GM12878 (cell line): ENCODE measurements around the gene C5. TPM values are rescaled to one million over a fixed set of nuclear protein-coding genes. Genes with fewer than 3 reads are reported as not detected.

ENCODE experiments used
- BCLAF1 ChIP-seq: fragments of 450-650 bp; IDR thresholded peaks from 2 replicates; pipeline ENCODE4 v1.6.1; 2017; ENCODE audit warnings: antibody characterized with exemption, mild to moderate bottlenecking, moderate library complexity
- CBFB ChIP-seq: IDR thresholded peaks from 2 replicates; pipeline ENCODE4 v1.6.1; 2016; ENCODE audit warnings: antibody characterized with exemption, low read depth
- CREM ChIP-seq: IDR thresholded peaks from 2 replicates; pipeline ENCODE4 v1.6.1; 2014; ENCODE audit warnings: antibody characterized with exemption, low read depth
- EGR1 ChIP-seq, 2 experiments: IDR thresholded peaks; 1 replicate in 1 of 2; 2 replicates in 1 of 2; pipeline ENCODE4 v1.6.1; 2011 to 2012; ENCODE audit warnings: low read depth in 2 of 2, low read length in 2 of 2, borderline replicate concordance in 1 of 2, mild to moderate bottlenecking in 1 of 2, moderate library complexity in 1 of 2
- GABPA ChIP-seq: IDR thresholded peaks from 2 replicates; pipeline ENCODE4 v1.6.1; 2014; ENCODE audit warnings: antibody characterized with exemption, low read depth, mild to moderate bottlenecking, inconsistent platforms
- HDGF ChIP-seq: fragments of 450-650 bp; IDR thresholded peaks from 2 replicates; pipeline ENCODE4 v1.6.1; 2016; ENCODE audit warnings: antibody characterized with exemption
- IKZF1 ChIP-seq: fragments of 450-650 bp; conservative IDR thresholded peaks from 2 replicates; pipeline ENCODE4 v1.6.1; 2017; ENCODE audit warnings: antibody characterized with exemption, mild to moderate bottlenecking
- NFXL1 ChIP-seq: fragments of 450-650 bp; IDR thresholded peaks from 2 replicates; pipeline ENCODE4 v1.6.1; 2017; ENCODE audit warnings: antibody characterized with exemption, mild to moderate bottlenecking, borderline replicate concordance
- NFYA ChIP-seq: IDR thresholded peaks from 2 replicates; pipeline ENCODE4 v1.6.1; 2011; ENCODE audit warnings: low read depth, mild to moderate bottlenecking, low read length, improper control_type of control experiment, borderline replicate concordance
- NR2C1 ChIP-seq: fragments of 450-650 bp; IDR thresholded peaks from 2 replicates; pipeline ENCODE4 v1.6.1; 2017; ENCODE audit warnings: antibody characterized with exemption, mild to moderate bottlenecking, moderate library complexity
- PAX8 ChIP-seq: fragments of 450-650 bp; IDR thresholded peaks from 2 replicates; pipeline ENCODE4 v1.6.1; 2017; ENCODE audit warnings: mild to moderate bottlenecking, moderate library complexity
- PBX3 ChIP-seq: IDR thresholded peaks from 2 replicates; pipeline ENCODE4 v1.6.1; 2011; ENCODE audit warnings: mild to moderate bottlenecking, low read depth, low read length, moderate library complexity; ENCODE audit not compliant: insufficient replicate concordance
- REST ChIP-seq: IDR thresholded peaks from 2 replicates; pipeline ENCODE4 v1.6.1; 2012; ENCODE audit warnings: mild to moderate bottlenecking, low read depth, low read length
- RFX5 ChIP-seq: IDR thresholded peaks from 2 replicates; pipeline ENCODE4 v1.6.1; 2011; ENCODE audit warnings: low read depth, low read length, improper control_type of control experiment
- SUZ12 ChIP-seq: fragments of 200-600 bp; sonication (generic); IDR thresholded peaks from one replicate; pipeline ENCODE4 v1.6.1; 2018; ENCODE audit warnings: antibody characterized with exemption, mild to moderate bottlenecking; ENCODE audit not compliant: unreplicated experiment
- TARDBP ChIP-seq: IDR thresholded peaks from 2 replicates; pipeline ENCODE4 v1.6.1; 2016; ENCODE audit warnings: borderline replicate concordance
- TBL1XR1 ChIP-seq: IDR thresholded peaks from 2 replicates; pipeline ENCODE4 v1.6.1; 2012; ENCODE audit warnings: low read depth, low read length, improper control_type of control experiment
- TCF3 ChIP-seq: IDR thresholded peaks from 2 replicates; pipeline ENCODE4 v1.6.1; 2012; ENCODE audit warnings: low read depth, mild to moderate bottlenecking, low read length, borderline replicate concordance; ENCODE audit not compliant: insufficient read depth
- ZBED1 ChIP-seq: IDR thresholded peaks from 2 replicates; pipeline ENCODE4 v1.6.1; 2016; ENCODE audit warnings: borderline replicate concordance
- ZBTB33 ChIP-seq: fragments of 450-650 bp; IDR thresholded peaks from 2 replicates; pipeline ENCODE4 v1.6.1; 2017; ENCODE audit warnings: mild to moderate bottlenecking
- polyA plus RNA-seq, 11 experiments: library from polyadenylated mRNA; depleted of rRNA in 4 of 11; unstranded in 6 of 11; stranded (reverse) in 5 of 11; fragments of >200 nt; fragmentation: Nextera tagmentation in 4 of 11; fragmentation: Illumina TruSeq in 1 of 11; extraction: Ambion mirVana in 4 of 11; extraction: Trizol in 1 of 11; gene quantifications; 1 replicate in 1 of 11; 2 replicates in 10 of 11; pipeline versions ENCODE4 v1.2.1 to v1.2.3, GENCODE V29; 2011 to 2016; ENCODE audit warnings: inconsistent platforms in 2 of 11, missing spikeins in 2 of 11, low read depth in 1 of 11
- total RNA-seq, 4 experiments: library from RNA; depleted of rRNA in 3 of 4; stranded (reverse); fragments of >200 nt in 3 of 4; fragmentation: Illumina TruSeq in 1 of 4; extraction: Trizol in 1 of 4; gene quantifications; 2 replicates each; pipeline versions ENCODE4 v1.2.1 to v1.2.3, GENCODE V29; 2013 to 2021

C5 gene
- total and polyA plus RNA-seq, 10 of the 15 experiments (the other 5 are each of a cell fraction or from before 2014, with no cell fraction given) = 0.39 to 2.2 (median 1.2) TPM

GRCh38 chr9:120931231-120932085 lies 118.6 kb downstream of the C5 start (continued):
- TF ChIP-seq PBX3 (no peak), GABPA (no peak), ZBTB33 (no peak), EGR1 (IDR thresholded peaks at IDR 0.05; ENCODE audit: borderline replicate concordance in 1 of 2, low read depth in 2 of 2, low read length in 2 of 2) (peak in 1 of 2 experiments; percentile 38; a peak in 1 of 3 replicates), NR2C1 (no peak), HDGF (peak; percentile 72; the same call in 1 of the 2 replicates), IKZF1 (peak; percentile 89), REST (peak; percentile 41; the same call in 1 of the 2 replicates), RFX5 (peak; percentile 57), ZBED1 (peak; percentile 97), NFYA (no peak), NFXL1 (no peak), CBFB (peak; percentile 58; the same call in 1 of the 2 replicates), PAX8 (no peak), SUZ12 (no peak), TARDBP (no peak), CREM (peak; percentile 82), BCLAF1 (no peak), TBL1XR1 (no peak), TCF3 (0 out of 2 replicates have a peak, but pooled peaks have one; percentile 58)
